Right lobe of liver (tissue), 6 donors: ENCODE results near the gene GABRP. TPM values are rescaled to one million over a fixed set of nuclear protein-coding genes. Genes with fewer than 3 reads are reported as not detected.
A peak's percentile ranks its signal among the peaks of the same experiment; 100 is the strongest.

Experiments
- ATAC-seq, 4 donors: fragments of 200-7000 bp; cut with Tn5 transposase; one replicate each; pipeline ENCODE4 v1.9.1; 2020; ENCODE audit warnings: mild to moderate bottlenecking in 4 of 4, moderate library complexity in 4 of 4
- DNase-seq, 3 donors: peaks; one replicate each; pipeline ENCODE4 v3.0.0-alpha.2; 2020
- H3K27ac ChIP-seq, 3 donors: fragments of 200-600 bp; one replicate each; pipeline ENCODE4 v1.8.0; 2022
- H3K27me3 ChIP-seq, 2 donors: fragments of 200-600 bp; one replicate each; pipeline ENCODE4 v1.8.0; 2022
- H3K36me3 ChIP-seq, 4 donors: fragments of 200-600 bp; sonication (generic) in 1 of 4; one replicate each; pipeline versions ENCODE4 v1.5.1 to v1.8.0; 2017 to 2022; ENCODE audit warnings: control low read depth in 1 of 4
- H3K4me1 ChIP-seq, 4 donors: fragments of 200-600 bp; sonication (generic) in 1 of 4; one replicate each; pipeline versions ENCODE4 v1.5.1 to v1.8.0; 2017 to 2022; ENCODE audit warnings: control low read depth in 1 of 4
- H3K4me3 ChIP-seq, 3 donors: fragments of 200-600 bp; one replicate each; pipeline ENCODE4 v1.8.0; 2022
- H3K9me3 ChIP-seq, 4 donors: fragments of 200-600 bp; sonication (generic) in 1 of 4; one replicate each; pipeline versions ENCODE4 v1.5.1 to v1.8.0; 2017 to 2022; ENCODE audit warnings: control low read depth in 1 of 4
- POLR2A ChIP-seq: fragments of 450-650 bp; IDR thresholded peaks from one replicate; pipeline ENCODE4 v1.6.1; 2017; ENCODE audit warnings: antibody characterized with exemption, mild to moderate bottlenecking
- WGBS: methylation state at CpG from one replicate; pipeline ENCODE4 v1.1.6; 2018; ENCODE audit warnings: low coverage, low lambda C conversion rate; ENCODE audit not compliant: insufficient coverage; ENCODE audit errors: missing lambda C conversion rate; 5-methylcytosine and 5-hydroxymethylcytosine counted together
- intact Hi-C, 2 donors: fragments of 100-400 bp; cut with DNase I; formaldehyde crosslinking; loops; one replicate each; pipeline versions ENCODE4 v1.11.2 to v1.14.1; 2022
- long read RNA-seq: library from polyadenylated mRNA; unstranded; transcript quantifications from one replicate; pipeline ENCODE4 v2.0.0, GENCODE V29; 2019
- total RNA-seq, 6 experiments: library from RNA; depleted of rRNA in 2 of 6; stranded (reverse); fragments of >200 nt in 2 of 6; fragmentation: NEBNext Ultra II Directional in 3 of 6; extraction: Animal tissue kit (Norgen Biotek cat#: 25700) in 3 of 6; gene quantifications; one replicate each; pipeline versions ENCODE4 v1.1.0 to v1.2.4, GENCODE V29; 2016 to 2023
- TF ChIP-seq, protein P1 (sequence below), 4 donors: fragments of 200-600 bp in 3 of 4; fragments of 450-650 bp in 1 of 4; IDR thresholded peaks; one replicate each; pipeline versions ENCODE4 v1.5.1 to v1.8.0; 2016 to 2022; ENCODE audit warnings: antibody characterized with exemption in 4 of 4, mild to moderate bottlenecking in 2 of 4
- donor health status: DM: no; HTN: yes; CAD: no.
- donor health status: DM: no; HTN: no; CAD: no.
- donor health status: DM: no; HTN: no; CAD: no.
- donor health status: DM: no; HTN: yes; CAD: no.
- donor health status: DM: no; HTN: yes; CAD: no.

Gene GABRP, protein sequence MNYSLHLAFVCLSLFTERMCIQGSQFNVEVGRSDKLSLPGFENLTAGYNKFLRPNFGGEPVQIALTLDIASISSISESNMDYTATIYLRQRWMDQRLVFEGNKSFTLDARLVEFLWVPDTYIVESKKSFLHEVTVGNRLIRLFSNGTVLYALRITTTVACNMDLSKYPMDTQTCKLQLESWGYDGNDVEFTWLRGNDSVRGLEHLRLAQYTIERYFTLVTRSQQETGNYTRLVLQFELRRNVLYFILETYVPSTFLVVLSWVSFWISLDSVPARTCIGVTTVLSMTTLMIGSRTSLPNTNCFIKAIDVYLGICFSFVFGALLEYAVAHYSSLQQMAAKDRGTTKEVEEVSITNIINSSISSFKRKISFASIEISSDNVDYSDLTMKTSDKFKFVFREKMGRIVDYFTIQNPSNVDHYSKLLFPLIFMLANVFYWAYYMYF
- total RNA-seq: under 1 TPM; 0.20 to 0.64 (median 0.39) TPM
- long read RNA-seq: 0 reads

DNA sequence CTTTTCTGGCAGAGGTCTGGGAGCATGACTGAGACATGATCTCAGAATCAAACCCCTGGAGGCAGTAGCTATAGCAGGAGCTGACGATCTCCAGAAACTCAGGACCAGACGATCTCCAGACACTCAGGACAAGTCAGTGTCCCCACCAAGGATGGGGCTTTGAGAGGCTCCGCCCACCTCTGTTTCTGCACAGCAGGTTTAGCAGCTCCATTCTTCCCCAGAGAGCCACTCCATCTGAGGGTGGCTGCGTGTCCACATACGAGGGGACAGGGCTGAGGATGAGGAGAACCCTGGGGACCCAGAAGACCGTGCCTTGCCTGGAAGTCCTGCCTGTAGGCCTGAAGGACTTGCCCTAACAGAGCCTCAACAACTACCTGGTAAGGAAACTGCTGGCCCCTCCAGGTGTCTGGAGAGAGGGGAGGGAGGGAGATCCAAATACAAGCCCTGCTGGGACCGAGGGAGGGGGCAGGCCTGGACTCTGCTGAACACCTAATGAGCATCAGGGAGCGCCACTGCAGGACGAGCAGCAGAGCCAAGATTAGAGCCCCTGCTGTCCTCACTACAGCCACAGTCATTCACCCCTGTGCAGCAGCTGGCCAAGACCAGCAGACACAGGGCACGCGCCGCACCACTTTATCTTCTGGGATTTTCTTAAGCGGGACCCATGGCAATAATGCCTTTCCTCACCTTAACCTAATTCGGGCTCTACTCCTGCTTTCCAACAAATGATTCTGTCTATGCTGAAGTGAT lies at the start of gene GABRP:
GABRP (plus strand) TSS at position 228 of the 750 bp plus-strand sequence. CDS start 4,891 bp downstream, outside the sequence.
- Histone ChIP-seq H3K27me3 (no peaks in the 10 kb centered on the region), H3K4me3 (no peak within 1 kb of the TSS), H3K27ac (no peak within 1 kb of the TSS), H3K36me3 (no peaks in the 10 kb centered on the region), H3K9me3 (no peaks in the 10 kb centered on the region), H3K4me1 (no peaks in the 10 kb centered on the region)
- TF ChIP-seq POLR2A: no peak
- TF ChIP-seq, protein P1, sequence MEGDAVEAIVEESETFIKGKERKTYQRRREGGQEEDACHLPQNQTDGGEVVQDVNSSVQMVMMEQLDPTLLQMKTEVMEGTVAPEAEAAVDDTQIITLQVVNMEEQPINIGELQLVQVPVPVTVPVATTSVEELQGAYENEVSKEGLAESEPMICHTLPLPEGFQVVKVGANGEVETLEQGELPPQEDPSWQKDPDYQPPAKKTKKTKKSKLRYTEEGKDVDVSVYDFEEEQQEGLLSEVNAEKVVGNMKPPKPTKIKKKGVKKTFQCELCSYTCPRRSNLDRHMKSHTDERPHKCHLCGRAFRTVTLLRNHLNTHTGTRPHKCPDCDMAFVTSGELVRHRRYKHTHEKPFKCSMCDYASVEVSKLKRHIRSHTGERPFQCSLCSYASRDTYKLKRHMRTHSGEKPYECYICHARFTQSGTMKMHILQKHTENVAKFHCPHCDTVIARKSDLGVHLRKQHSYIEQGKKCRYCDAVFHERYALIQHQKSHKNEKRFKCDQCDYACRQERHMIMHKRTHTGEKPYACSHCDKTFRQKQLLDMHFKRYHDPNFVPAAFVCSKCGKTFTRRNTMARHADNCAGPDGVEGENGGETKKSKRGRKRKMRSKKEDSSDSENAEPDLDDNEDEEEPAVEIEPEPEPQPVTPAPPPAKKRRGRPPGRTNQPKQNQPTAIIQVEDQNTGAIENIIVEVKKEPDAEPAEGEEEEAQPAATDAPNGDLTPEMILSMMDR (IDR thresholded peaks at IDR 0.05): no peak
- intact Hi-C loops: no loop called here
- DNase-seq (no peak), ATAC-seq (no peak)
- 93% methylated on average over 5 of the region's 14 CpGs for WGBS

DNA sequence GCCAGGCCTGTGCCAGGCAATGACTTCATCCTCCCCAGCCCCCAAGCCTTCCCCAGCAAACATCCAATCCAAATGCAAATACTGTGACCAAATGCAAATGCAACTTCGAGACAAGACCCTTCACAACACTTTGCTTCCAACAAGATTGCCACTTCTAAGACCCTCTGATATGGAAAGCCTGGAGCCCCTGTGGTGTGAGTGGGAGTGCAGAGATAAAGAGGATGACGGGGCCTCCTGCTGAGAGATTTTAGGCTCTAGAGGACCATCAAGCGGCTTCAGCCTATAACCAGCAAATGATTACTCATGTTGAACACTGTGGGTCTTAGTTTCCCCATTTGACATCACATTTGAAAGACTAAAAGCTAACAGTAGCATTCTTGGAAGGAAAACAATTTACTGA lies 46.6 kb upstream of the GABRP start:
- TF ChIP-seq POLR2A: no peak
- TF ChIP-seq, protein P1 (IDR thresholded peaks at IDR 0.05): no peak
- WGBS: 40% methylated on average over 3 of the region's 3 CpGs
- no peaks in the 10 kb centered on the region for H3K9me3 ChIP-seq
- no peaks in the 10 kb centered on the region for H3K27me3 ChIP-seq
- intact Hi-C loops: no loop called here
- no peaks in the 10 kb centered on the region for H3K36me3 ChIP-seq
- H3K4me3 ChIP-seq: no peak overlapping the region
- no peaks in the 10 kb centered on the region for H3K4me1 ChIP-seq
- DNase-seq (peak in 1 of 3 donors; percentile 14), ATAC-seq (no peak)
- no peak overlapping the region for H3K27ac ChIP-seq

DNA sequence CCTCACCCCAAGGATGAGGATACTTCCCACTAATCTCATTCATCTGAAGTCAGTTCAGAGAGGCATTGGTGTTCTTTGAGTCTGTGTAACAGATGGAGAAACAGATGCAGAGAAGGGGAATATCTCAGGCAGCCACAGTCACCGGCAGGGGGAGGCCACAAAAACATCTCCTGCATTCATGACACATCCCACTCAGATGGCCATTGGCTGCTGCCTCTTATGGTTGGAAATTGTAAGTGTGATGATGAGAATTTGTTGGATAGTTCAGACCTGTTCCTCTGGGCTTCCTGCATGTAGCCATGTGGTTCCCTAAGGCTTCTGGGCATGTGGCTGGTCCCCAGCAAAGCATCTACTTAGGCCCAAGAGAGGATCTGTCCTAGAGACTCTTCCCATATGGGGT lies 45.9 kb upstream of the GABRP start:
- intact Hi-C loops: no loop called here
- no peaks in the 10 kb centered on the region for H3K36me3 ChIP-seq
- no peaks in the 10 kb centered on the region for H3K9me3 ChIP-seq
- DNase-seq: no peak
- ATAC-seq: no peak
- H3K27me3 ChIP-seq: no peaks in the 10 kb centered on the region
- no peaks in the 10 kb centered on the region for H3K4me1 ChIP-seq
- no peak overlapping the region for H3K27ac ChIP-seq
- no CpG with 5 or more reads among the region's 1 CpG for WGBS
- TF ChIP-seq POLR2A: no peak
- TF ChIP-seq, protein P1 (IDR thresholded peaks at IDR 0.05): no peak
- H3K4me3 ChIP-seq: no peak overlapping the region

DNA sequence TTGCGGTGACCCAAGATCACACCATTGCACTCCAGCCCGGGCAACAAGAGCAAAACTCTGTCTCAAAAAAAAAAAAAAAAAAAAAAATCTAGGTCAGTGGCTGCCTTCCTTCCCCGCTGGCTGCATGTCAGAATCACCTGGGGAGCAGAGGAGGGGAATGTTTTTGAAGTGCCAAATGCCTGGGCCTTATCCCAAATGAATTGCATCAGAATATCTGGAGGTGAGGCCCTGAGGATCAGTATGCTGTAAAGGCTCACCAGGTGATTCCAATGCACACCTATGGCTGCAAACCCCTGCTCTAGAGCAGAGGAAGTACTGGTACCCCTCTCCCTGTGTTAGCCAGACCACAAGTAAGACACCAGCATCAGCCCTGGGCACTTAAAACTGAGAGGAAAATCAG lies 44.7 kb upstream of the GABRP start:
- ATAC-seq (no peak), DNase-seq (peak in 1 of 3 donors; percentile 38)
- intact Hi-C loops: no loop called here
- no peak overlapping the region for H3K27ac ChIP-seq
- H3K4me3 ChIP-seq: no peak overlapping the region
- 48% methylated on average over 3 of the region's 3 CpGs for WGBS
- H3K27me3 ChIP-seq: no peaks in the 10 kb centered on the region
- no peaks in the 10 kb centered on the region for H3K36me3 ChIP-seq
- H3K9me3 ChIP-seq: no peaks in the 10 kb centered on the region
- no peaks in the 10 kb centered on the region for H3K4me1 ChIP-seq
- no peak for TF ChIP-seq POLR2A
- TF ChIP-seq, protein P1 (IDR thresholded peaks at IDR 0.05): no peak
